NCI-H226 (cell line): ENCODE data around the gene TRMT61A.
"Not testable (repeated sequence)": the region's sequence is repeated elsewhere in the genome, so short reads cannot be mapped to it uniquely, and the experiment has no call there.

Experiments
- DNase-seq: peaks from one replicate; pipeline ENCODE4 v3.0.0-alpha.2; 2015

Gene TRMT61A

DNA sequence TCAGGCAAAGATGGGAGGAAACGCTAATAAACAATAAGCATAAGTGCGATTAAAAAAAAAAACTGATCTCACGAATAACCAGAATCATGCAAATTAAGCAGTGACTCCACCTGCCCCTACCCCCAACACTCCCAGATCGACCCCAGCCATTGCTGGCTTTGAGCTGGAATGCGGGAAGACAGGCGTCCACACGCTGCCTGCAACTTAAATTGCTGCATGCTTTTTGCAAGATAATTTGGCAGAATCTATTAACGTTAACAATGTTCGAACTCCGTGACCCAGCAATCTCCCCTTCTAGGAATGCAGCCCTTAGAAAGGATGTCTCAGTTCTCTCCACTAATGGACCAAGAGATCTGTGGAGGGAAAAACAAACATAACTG, 5.4 kb upstream of the TRMT61A start:
- no peak for DNase-seq

DNA sequence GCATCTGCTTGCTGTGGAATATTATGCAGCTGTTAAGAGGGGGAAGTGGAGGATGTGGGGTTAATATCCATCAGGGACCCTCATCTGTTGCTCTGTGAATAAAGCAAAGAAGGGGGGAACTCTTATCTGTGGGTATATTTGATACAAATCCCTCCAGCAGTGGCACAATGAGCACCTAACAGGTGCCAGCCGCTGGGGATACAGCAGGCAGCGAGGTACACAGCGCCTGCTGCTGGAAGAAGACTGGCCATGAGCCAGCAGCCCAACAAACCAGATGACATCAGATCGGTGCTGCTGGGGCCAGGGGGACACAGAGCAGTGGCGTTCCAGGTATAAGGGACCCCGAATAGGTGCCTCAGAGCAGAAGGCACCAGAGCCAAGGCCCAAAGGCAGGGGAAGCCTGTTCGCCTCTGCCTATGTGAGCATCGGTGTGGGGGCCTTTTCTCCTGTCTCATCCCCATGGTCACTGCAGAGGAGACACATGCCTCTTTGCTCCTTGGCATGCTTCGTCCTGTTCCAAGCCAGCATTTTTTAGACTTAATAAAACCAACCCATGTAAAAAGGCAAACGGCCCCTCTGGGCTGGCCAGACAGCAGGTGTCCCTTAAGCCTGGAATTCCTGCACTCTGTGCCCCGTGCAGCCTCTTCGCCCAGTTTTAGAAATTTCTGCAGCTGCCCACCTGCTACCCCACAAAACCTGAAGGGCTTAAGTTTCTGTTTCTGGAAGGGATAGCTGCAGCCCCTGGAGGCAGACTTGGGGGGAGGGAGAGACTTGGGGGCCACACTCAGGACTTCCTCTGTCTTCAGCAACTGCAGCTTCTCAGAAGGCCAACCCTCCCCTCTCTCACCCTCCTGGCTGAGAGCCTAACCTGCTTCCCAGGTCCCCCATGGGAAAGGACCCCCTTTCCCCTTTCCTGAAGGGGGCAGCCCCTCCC, 4.7 kb upstream of the TRMT61A start:
- DNase-seq: no peak

DNA sequence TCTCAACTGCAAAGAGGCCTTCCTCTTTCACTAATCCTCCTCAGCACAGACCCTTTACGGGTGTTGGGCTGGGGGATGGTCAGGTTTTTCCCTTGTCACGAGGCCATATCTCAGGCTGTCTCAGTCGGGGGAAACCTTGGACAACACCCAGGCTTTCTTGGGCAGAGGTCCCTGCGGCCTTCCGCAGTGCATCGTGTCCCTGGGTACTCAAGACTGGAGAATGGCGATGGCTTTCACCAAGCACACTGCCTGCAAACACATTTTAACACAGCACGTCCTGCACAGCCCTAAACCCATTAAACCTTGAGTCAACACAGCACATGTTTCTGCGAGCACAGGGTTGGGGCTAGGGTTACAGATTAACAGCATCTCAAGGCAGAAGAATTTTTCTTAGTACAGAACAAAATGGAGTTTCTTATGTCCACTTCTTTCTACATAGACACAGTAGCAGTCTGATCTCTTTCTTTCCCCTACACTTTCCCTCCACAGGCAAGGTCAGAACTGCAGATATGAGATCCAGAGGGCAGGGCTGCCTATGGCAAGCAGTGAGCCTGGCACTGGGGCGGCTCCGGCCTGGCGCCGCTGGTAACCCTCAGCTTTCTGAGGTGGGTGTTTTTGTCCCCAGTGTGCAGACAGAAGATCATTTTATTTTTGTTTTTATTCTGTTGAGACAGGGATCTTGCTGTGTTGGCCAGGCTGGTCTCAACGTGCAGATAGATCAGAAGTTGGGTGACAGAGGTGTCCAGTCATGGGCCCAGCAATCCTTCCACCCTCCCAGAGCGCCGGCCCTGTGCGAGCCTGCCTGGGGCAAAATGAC, 3.4 kb upstream of the TRMT61A start:
- DNase-seq: not testable (repeated sequence)

DNA sequence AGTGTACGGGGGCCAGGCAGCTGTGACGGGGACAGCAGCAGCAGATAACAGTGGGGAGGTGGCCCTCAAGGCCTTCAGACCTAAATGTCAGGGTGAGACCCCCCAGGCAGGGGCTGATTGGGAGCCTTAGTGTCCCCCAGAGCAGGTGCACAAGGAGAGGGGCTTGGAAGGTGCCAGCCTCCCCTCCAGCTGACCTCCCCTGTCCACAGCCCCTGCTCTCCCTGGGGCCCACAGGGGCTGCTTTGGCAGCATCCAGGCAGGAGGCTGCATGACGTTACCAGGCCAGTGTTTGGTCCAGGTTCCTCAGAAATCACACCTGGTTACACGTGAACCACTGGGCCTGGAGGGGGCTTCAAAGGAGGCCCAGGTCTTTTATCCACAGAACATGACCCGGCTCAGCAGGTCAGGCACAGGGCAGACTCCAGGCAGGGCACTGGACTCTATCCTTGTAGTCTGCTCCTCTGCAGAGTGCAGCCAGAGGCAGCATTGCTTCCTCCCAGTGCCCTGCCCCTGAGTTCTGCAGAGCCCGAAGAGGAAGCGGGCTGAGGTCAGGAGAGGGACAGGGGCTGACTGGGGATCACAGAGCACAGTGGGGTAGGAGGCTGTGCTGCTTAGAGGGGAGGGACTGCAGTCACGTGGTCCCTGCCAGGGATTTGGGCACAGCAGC, 2.6 kb upstream of the TRMT61A start:
- DNase-seq: no peak

DNA sequence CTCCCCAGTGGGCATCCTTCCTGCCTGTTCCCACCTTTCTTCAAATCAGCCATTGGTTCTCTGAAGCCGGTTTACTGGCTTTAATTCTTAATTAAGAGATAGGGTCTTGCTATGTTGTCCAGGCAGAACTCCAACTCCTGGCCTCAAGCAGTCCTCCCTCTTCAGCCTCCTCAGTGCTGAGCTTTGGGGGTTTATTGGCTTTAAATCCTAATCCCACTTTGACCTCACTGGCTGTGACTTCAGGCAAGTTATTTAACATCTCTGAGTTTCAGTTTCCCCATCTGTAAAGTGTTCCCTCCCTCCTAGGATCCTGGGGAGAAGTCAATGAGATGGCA, 2.1 kb upstream of the TRMT61A start:
- DNase-seq: no peak

DNA sequence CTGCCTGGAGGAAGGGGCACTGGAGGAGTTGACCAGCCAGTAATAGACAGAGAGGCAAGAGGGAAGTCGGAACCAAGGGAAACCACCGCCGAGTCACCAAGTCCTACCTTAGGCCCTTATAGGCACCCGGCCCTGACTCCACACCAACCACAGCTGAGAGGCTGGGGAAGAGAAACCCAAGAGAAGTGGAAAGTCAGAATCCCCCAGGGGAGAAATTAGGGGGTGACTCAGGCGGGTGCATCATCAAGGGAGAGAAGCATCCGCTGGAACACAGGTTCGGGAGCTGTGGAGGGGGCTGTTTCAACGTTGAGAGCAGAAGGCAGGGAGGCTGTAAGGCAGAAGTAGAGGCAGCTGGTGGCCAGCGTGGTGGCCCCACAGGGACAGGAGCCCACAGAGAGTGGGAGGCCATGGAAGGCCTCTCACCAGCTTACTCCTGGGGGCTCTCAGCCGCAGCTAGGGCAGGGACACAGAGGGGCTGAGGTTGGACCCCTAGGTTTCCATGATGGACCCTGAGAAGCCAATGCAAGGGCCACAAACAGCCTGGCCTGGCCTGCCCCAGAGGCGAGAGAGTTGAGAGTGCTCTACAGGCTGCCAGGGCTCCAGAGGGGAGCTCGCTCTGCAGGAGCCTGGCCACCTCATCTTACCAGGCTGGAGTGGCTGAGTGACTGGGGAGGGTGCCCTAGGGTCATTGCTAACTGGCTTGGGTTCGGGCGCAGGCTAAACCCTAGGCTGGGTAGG, 1.4 kb upstream of the TRMT61A start:
- no peak for DNase-seq

DNA sequence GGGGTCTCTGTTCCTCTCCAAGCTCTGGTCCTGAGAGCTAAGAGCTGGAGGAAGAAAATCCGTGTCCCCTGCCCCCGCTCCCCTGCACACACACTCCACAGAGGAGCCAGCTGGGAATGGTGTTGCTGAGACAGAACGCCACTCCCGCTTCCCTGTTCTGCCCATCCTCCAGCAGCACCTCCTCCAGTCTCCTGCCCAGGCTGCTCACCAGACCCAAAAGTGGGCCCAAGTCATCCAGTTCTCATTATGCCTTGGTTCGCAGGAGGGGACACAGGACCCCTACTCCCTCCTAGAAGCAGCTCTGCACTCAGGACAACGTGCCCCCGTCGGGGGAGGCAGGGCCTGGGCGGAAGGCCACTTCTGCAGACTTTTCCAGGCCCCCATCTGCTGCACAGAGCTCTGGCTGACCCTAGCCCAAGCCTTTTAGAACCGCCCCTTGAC, 830 bp upstream of the TRMT61A start:
- DNase-seq: no peak

DNA sequence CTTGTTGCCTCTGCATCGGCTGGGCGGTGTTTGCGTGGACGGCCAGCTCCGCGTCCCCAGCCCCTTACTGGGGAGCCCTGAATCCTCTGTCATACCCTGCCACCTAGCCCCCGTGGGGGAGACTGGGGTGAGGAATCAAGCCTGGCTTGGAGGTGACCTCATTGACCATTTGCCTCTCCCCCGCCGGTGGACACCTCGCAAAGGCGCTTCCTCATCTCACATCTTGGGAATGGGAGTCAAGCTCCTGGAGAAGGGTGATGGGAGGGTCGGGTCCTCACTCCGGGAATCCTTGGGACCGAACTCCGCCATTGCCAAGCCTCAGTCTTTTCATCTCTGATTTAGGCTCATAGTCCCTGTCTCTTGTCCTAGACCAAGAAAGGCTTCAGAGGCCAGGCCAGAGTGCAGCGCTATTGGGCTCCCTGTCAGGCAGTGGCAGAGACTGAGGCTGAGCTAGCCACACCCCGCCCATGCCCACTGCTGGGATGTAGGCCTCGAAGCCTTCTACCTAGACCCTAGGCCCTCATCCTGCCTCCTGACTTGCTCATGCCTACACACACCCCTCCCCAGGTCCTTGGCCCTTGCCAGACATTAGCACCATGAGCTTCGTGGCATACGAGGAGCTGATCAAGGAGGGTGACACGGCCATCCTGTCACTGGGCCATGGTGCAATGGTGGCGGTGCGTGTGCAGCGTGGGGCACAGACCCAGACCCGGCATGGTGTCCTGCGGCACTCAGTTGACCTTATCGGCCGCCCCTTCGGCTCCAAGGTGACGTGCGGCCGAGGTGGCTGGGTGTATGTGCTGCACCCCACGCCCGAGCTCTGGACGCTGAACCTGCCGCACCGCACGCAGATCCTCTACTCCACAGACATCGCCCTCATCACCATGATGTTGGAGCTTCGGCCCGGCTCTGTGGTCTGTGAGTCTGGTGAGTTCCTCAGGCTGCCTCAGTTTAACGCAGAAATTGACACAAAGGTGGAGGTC, 678 bp downstream of the TRMT61A start:
- DNase-seq: no peak

DNA sequence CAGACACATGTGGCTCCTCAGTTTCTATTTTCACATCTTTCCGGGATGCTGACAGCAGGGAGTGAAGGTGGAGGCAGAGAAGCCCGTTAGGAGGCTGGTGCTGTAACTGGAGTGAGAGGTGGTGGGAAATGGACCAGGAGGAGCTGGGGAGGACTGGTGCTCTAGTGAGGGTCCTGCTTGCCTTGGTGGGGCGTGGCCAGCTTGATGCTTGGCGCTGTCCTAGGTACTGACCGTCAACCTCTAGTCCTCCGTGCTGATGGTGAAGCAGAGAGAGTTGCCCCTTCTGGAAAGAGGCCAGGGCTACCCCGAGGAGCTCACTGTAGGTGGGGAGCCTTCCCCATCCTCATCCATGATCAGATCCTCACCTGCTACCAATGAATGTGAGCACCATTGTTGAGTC, 1.4 kb downstream of the TRMT61A start:
- no peak for DNase-seq

DNA sequence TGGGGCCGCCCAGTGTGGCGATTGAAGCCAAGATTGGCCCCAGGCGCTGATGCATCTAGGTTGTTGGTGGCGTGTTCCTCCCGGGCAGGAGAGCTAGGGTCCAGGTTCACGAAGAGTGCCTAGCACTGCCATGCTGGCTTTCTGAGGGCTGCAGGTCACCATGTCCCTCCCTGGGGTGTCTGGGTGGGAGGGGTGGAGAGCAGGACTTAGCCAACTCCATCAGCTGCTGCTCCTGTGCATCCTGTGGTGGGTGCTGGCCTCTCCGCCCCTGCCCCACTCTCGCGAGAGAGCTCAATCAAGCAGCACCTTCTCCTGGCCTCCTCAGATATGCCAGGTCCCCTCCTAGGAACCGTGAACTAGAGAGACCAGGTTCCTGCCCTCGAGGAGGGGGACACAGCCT, 1.8 kb downstream of the TRMT61A start:
- no peak for DNase-seq

DNA sequence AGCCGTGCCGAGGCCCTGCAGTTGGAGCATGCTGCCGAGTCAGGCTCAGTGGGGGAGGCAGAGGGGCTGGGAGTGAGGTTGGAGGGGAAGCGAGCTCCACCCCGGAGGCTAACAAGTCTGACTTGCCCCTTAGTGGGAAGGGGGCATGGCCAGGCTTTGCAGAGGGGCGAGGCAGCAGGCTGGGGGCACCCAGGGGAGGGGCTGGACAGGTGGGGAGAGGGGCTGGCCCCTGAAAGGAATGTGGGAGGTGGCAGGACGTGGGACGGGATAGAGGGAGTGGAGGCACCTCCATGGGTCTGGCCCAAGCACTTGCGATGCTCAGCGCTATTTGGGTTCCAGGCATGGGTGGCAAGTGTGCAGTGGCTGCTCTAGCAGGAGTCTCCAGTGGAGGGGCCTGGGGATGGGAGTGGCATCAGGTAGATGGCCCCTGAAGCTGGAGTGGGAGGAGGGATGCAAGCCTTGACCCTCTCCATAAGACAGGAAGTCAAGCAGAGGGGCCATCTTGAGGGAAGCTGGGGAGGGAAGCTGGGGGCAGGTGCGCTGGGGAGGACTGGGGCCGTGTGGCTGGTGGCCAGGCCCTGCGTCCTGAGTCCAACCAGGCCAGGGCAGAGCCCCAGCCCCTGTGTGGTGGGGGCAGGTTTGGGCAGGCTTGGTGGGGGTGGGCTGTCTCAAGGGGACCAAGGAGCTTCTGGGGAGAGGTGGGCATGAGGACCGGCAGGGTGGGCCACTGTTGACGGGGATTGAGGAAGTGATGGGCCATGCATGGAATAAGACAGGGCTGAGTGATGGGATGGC, 2.6 kb downstream of the TRMT61A start:
- DNase-seq: no peak

DNA sequence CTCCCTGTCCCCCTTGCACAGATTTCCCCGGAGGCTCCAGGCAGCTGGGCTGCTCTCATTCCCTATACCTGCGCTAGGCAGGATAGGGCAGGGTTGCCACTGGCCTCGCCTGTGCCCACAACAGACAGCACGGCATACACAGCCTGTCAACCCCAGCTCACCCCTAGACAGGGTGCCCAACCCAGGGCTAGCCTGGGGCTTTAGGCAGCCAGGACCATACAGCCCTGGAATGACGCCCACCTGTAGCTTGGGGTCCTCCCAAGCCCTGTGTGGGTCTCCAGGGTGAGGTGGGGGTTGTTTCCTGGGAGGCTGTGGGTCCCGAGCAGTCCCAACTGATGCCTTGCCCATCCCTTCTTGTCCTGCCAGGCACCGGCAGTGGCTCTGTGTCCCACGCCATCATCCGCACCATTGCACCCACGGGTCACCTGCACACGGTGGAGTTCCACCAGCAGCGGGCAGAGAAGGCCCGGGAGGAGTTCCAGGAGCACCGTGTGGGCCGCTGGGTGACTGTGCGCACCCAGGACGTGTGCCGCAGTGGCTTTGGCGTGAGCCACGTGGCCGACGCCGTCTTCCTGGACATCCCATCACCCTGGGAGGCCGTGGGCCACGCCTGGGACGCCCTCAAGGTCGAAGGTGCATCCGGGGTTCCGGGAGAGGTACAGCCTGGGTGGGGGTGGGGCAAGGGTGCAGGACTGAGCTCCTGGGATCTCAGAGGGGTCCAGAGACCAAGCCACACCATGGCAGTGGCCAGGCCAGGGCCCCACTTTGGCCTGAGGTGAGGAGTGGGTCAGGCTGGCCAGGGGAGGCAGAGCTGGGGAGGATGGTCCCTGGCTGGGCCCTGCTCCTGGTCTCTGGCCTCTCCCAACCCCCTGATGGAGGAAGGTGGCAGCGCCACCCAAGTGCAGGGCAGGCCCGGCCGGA, 3.5 kb downstream of the TRMT61A start:
- DNase-seq: no peak

DNA sequence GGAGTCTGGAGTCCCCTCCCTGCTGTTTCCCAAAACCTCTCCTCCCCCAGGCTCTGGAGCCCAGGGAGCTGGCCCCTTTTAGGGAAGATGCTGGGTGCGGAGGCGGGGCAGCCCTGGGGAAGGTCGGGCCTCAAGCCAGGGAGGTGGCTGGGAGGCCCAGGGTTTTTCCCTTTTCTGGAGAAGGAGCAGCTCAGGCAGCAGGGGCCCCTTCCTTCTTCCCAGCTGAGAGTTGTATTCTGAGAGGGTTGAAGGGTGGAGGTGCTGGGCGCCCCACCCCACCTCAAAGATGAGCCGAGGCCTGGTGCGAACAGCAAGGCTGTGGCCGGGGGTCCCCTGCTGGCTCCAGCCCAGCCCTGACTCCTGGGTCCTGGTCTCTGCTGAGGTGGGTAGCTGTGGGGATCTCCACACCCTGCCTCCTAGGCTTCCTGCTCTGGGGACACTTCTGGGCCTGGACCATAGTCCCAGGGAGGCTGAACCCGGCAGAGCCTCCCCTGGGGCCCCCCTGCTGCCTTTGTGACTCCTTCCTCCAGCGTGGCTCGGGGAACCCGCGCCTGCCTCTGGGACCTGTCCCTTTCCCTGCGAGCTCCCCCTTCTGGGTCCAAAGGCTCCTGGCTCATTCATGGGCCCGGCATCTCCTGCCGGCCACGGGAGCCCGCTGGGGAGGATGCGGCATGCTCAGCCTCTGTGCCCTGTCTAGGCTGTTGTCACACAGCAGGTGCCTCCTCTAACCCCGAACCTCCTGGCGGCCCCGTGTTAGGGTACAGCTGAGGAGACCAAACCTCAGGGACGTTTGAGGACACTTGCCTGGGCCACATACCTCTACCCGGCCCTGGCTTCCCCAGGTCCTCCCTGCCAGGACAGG, 4.4 kb downstream of the TRMT61A start:
- no peak for DNase-seq

DNA sequence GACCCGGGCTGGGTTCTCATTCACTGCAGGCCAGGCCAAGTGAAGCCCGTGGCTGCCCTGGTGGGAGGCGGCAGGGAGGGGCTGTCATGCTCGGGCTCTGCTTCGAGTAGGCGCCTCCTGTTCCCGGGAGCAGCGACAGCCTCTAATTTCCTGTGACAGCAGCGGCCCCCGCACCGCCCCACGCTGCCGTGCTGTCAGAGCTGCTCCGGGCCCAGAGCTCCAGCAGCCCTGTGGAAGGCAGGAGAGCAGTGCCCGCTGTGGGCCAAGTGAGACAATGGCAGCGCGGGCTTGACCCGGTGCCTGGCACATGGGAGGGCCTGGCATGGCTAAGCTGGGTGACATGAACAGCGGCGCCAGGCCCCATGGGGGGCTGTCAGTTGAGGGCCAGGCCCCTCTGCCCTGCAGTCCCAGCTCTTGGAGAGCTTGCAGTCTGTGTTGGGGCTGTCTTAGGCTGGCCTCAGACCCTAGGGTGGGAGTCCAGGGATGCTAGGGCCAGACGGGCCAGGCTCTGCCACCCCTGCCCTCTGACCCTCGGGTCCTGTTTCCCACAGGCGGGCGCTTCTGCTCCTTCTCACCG, 5.1 kb downstream of the TRMT61A start:
- DNase-seq: no peak

DNA sequence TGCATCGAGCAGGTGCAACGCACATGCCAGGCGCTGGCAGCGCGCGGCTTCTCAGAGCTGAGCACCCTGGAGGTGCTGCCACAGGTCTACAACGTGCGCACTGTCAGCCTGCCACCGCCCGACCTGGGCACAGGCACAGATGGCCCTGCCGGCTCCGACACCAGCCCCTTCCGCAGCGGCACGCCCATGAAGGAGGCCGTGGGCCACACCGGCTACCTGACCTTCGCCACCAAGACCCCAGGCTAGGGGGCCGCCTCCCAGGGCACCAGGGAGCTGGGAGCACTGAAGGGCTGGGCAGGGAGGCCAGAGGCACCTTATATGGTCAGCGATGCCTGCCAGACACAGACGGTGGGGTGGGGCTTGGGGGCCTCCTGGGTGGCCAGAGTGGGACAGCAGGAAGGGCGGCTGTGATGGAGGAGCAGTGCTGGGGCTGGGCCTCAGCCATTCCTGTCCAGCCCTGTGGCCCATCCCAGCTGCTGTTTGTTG, 5.6 kb downstream of the TRMT61A start:
- DNase-seq: no peak

DNA sequence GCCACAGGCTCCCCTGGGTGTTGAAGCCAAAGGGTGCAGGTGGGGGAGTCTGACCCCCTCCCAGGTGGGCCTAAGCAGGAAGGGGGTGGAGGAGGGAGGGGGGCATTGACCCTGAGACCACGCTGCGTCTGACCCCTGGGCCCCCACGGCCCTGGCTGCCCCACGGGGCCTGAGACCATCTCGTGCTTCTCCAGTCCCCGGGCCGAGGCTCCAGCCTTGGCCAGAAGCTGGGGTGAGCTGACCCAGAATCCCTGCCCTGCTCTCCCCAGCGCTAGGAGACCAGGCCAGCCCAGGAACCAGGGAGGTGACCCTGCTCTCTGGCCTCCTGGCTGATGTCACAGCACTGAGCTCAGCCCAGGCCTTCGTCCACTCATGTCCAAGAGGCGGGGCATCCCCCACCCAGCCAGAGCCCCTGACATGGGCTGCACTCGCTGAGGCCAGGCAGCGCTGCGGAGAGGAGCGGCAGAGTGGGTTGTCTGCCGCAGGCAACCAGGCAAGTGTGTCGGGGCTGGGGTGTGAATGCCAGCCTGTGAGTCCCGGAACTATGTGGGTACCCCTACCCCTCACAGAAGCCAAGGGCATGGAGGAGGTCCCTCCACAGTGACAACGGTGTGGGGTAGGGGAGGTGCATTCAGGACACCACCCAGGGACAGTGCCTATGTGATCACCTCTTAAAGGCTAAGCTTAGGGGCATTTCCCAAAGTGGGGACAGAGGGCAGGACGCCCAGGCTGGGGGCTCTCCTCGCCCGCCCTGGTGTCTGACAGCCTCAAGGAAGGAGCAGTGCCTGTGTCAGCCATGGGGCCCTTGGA, 6.3 kb downstream of the TRMT61A start:
- DNase-seq: no peak

DNA sequence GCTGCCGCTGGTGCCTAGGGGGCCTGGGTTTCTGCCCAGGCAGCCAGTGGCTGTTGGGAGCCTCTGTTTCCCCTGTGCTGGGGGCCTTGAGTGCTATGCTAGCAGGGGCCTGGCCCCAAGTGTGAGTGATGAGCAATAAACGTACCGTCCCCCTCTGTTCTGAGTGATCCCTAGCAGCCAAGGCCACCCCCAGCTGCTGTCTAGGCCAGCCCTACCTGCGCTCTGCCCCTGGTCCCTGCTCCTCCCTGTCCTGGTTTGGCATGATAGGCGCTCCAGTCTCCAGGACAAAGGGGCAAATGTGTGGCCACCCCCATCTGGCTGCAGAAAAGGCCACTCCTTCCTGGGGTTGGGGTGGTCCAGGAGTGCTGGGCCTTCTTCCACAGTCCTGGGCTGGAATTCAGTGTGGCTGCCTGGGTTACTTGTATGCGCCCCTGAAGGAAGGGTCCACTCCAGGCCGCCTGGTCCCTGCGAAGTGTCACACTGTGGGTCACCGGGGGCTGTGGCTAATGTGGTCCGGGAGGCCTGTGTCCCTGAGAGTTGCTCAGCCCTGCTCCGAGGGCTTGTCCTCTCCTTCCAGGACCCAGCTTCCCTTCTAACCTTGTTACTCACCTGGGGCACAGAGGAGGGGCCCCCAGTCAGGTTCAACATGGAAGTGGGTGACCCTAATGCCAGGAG, 7.0 kb downstream of the TRMT61A start:
- no peak for DNase-seq
